PFSK-1 (cell line): ENCODE measurements around the gene CASP7.

Experiments used
- FOXP2 ChIP-seq: optimal IDR thresholded peaks from 2 replicates; pipeline ENCODE3; 2011; ENCODE audit warnings: borderline replicate concordance, control low read depth, inconsistent platforms; ENCODE audit not compliant: insufficient read depth; ENCODE audit errors: extremely low read length, extremely low read depth
- POLR2AphosphoS5 ChIP-seq: IDR thresholded peaks from 2 replicates; pipeline ENCODE4 v1.6.1; 2012; ENCODE audit warnings: low read depth, mild to moderate bottlenecking, control low read depth, low read length, moderate library complexity
- REST ChIP-seq, 2 experiments: IDR thresholded peaks; 2 replicates each; pipeline versions ENCODE4 v1.6.1 to v1.8.0; 2011 to 2012; ENCODE audit warnings: low read depth in 2 of 2, low read length in 2 of 2, control low read depth in 1 of 2, inconsistent platforms in 1 of 2, mild to moderate bottlenecking in 1 of 2, moderate library complexity in 1 of 2; ENCODE audit not compliant: insufficient read depth in 1 of 2
- SIN3A ChIP-seq: IDR thresholded peaks from 2 replicates; pipeline ENCODE4 v1.6.1; 2012; ENCODE audit warnings: mild to moderate bottlenecking, low read length, moderate library complexity, borderline replicate concordance; ENCODE audit not compliant: insufficient read depth
- TAF1 ChIP-seq: IDR thresholded peaks from 2 replicates; pipeline ENCODE4 v1.6.1; 2012; ENCODE audit warnings: low read length, control low read depth, borderline replicate concordance; ENCODE audit not compliant: insufficient read depth

The CASP7 gene

DNA sequence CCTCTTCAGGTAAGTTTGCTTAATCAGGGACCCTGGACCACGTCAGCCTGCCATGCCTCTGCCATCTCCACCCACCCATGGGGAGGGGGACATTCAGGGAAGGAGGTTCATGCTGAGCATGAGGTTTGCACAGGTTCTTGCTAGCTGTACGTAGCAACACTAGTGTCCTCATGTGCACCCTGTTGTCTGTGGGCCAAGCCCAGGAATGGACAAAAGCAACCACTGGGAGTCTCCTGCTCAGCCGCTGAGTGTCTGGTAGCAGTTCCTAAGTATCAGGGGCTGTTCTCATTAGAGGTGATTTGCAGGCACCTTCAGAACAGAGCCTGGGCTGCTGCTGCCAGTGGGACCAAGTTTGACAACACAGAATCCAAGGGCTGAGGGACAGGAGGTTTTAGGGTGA, 17.9 kb downstream of the CASP7 start:
- TF ChIP-seq TAF1, result no peak
- no peak for TF ChIP-seq SIN3A
- TF ChIP-seq REST (IDR thresholded peaks at IDR 0.05; ENCODE audit: insufficient read depth in 1 of 2, low read depth in 2 of 2, low read length in 2 of 2), result no peak
- TF ChIP-seq POLR2AphosphoS5, result no peak
- TF ChIP-seq FOXP2, result no peak

DNA sequence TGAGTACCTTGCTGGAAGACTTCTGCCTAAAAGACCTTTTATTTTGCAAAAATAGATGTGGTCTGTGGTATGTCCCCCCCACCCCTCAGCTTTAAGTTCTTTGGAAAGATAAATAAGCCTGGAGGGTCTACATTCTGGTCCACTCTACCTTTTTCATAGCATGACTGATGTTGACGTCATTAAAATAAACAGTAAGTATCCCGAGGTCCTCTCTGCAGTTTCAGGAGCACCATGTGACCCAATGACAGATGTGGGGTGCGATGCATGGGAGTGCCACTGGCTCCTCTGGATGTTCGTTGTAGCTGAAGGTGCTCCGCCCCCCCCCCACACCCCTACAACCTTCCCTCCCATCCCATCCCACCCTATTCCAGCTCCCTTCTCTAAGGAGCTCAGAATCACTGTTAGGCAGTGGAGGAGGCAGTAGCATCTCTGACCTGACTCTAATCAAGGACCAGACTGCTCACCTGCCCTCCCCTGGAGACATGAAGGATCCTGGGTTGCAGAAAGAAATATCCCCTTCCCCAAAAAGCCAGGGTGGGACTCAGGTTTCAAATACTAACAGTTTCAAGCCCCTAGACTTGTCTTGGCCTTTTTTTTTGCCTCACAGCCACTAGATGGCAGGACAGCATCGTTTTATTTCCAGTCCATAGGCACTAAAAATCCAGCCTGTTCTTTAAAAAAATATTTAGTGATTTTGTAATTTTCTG, 25.1 kb downstream of the CASP7 start:
- TF ChIP-seq REST (IDR thresholded peaks at IDR 0.05; ENCODE audit: insufficient read depth in 1 of 2, low read depth in 2 of 2, low read length in 2 of 2) (no peak), SIN3A (no peak), POLR2AphosphoS5 (no peak), FOXP2 (no peak), TAF1 (no peak)

- TF ChIP-seq TAF1, result no peak
These were observed 25.6 kb downstream of the CASP7 start for GRCh38 chr10:113705344-113705652.

DNA sequence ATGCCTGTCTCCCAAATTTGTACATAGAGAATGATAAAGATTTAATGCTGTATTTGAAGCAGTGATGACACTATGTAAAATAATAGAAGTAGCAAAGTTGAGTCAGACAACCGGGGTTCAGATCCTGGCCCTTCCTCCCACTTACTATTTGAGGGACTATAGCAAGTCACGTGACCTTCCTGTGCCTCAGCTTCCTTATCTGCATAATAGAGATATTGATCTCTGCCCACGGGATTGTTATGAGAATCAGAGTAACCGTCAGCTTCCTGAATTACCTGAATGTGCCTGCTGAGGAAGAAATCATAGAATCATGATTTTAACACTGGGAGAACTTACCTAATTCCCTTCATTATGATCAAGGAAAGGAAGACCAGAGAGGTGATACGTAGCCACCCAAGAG, 26.9 kb downstream of the CASP7 start:
- TF ChIP-seq REST (IDR thresholded peaks at IDR 0.05; ENCODE audit: insufficient read depth in 1 of 2, low read depth in 2 of 2, low read length in 2 of 2) (no peak), POLR2AphosphoS5 (no peak), TAF1 (no peak), SIN3A (no peak), FOXP2 (no peak)

DNA sequence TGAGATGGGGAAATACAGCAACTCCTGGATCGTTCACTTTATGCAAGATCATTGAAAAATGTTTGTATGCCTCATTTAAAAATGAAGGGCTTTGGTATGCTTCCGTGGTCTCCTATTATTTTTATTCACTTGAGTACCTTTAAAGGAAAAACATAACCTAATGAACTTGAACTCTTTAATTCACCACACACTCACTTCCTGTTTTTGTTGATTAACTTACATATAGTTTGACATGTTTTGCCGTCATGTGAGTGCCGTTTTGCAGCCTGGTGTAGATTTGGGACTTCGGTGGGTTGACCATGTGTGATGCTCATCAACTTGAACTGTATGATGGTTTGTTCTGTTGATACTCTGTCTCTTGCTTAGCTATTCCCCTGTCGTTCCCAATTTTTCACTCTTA, 28.9 kb downstream of the CASP7 start:
- TF ChIP-seq POLR2AphosphoS5 (no peak), FOXP2 (no peak), SIN3A (no peak), TAF1 (no peak), REST (IDR thresholded peaks at IDR 0.05; ENCODE audit: insufficient read depth in 1 of 2, low read depth in 2 of 2, low read length in 2 of 2) (no peak)
